Fibroblast of pulmonary artery (primary cell): ENCODE results near the gene SIK3.

Experiments used
- DNase-seq: peaks from one replicate; pipeline ENCODE4 v3.0.0-alpha.2; 2010; ENCODE audit warnings: low read depth
- H3K4me3 ChIP-seq: replicated peaks from 2 replicates; pipeline ENCODE4 v1.5.1; 2011; ENCODE audit warnings: low read depth, mild to moderate bottlenecking, control low read depth, low read length, moderate library complexity
- CTCF ChIP-seq: IDR thresholded peaks from 2 replicates; pipeline ENCODE4 v1.5.1; 2011; ENCODE audit warnings: mild to moderate bottlenecking, control low read depth, low read length, inconsistent platforms; ENCODE audit errors: missing control alignments

Gene SIK3

GRCh38 chr11:117081908-117082307, 16.3 kb downstream of the SIK3 start:
- H3K4me3 ChIP-seq: no peak overlapping the region
- no peak for DNase-seq
- no peak for TF ChIP-seq CTCF

- TF ChIP-seq CTCF: no peak
Observed at GRCh38 chr11:117080370-117080769, 17.9 kb downstream of the SIK3 start.

GRCh38 chr11:117076941-117077691, 21.1 kb downstream of the SIK3 start:
- no peak for DNase-seq
- no peak overlapping the region for H3K4me3 ChIP-seq
- no peak for TF ChIP-seq CTCF

More at GRCh38 chr11:117080370-117080769, 17.9 kb downstream of the SIK3 start:
- H3K4me3 ChIP-seq: no peak overlapping the region
- DNase-seq: no peak

- no peak for DNase-seq
- TF ChIP-seq CTCF: no peak
- no peak overlapping the region for H3K4me3 ChIP-seq
Observed at GRCh38 chr11:117075186-117075585, 23.0 kb downstream of the SIK3 start.

- no peak for TF ChIP-seq CTCF
- H3K4me3 ChIP-seq: no peak overlapping the region
- no peak for DNase-seq
Observed at GRCh38 chr11:117074119-117074518, 24.1 kb downstream of the SIK3 start.

- no peak for TF ChIP-seq CTCF
- no peak for DNase-seq
- H3K4me3 ChIP-seq: no peak overlapping the region
Observed at GRCh38 chr11:117073539-117073938, 24.7 kb downstream of the SIK3 start.
